T-helper 17 cell (primary cell): ENCODE results near the gene NKD1. TPM values are rescaled to one million over a fixed set of nuclear protein-coding genes. Genes with fewer than 3 reads are reported as not detected.

Experiments
- ATAC-seq: fragments of 150-1000 bp; cut with Tn5 transposase; 2 replicates; pipeline ENCODE4 v1.10.0; 2021; ENCODE audit warnings: mild to moderate bottlenecking, moderate library complexity
- DNase-seq, 3 donors: peaks; one replicate each; pipeline versions ENCODE4 v3.0.0 to v3.0.0-alpha.2; 2020 to 2021
- H3K9me3 ChIP-seq: one replicate; pipeline ENCODE4 v1.7.0; 2013; ENCODE audit warnings: low read length, mild to moderate bottlenecking; ENCODE audit not compliant: control insufficient read depth, poor library complexity, severe bottlenecking
- H3K27ac Mint-ChIP-seq: one replicate; pipeline ENCODE4 v1.8.0; 2022; ENCODE audit warnings: mild to moderate bottlenecking, moderate library complexity, mixed read lengths
- H3K27me3 Mint-ChIP-seq: one replicate; pipeline ENCODE4 v1.8.0; 2022; ENCODE audit warnings: mixed read lengths
- H3K36me3 Mint-ChIP-seq: one replicate; pipeline ENCODE4 v1.8.0; 2022; ENCODE audit warnings: low read depth, mixed read lengths
- H3K4me1 Mint-ChIP-seq: one replicate; pipeline ENCODE4 v1.8.0; 2022; ENCODE audit warnings: mild to moderate bottlenecking, mixed read lengths
- H3K4me3 Mint-ChIP-seq: one replicate; pipeline ENCODE4 v1.8.0; 2022; ENCODE audit warnings: mild to moderate bottlenecking, moderate library complexity, mixed read lengths
- total RNA-seq, 4 donors: library from RNA in 2 of 4; stranded (reverse) in 2 of 4; gene quantifications; one replicate each; pipeline ENCODE4 v1.2.3 and lab custom pipeline; 2022 to 2026

NKD1 gene
- total RNA-seq, 2 donors from 2014 or later = 1.5 to 2.8 TPM

GRCh38 chr16:50600582-50601283, 52.5 kb downstream of the NKD1 start:
- Mint-ChIP-seq H3K27ac (no peak overlapping the region), H3K36me3 (no peaks in the 10 kb centered on the region), H3K4me3 (no peak overlapping the region), H3K4me1 (peaks cover 32% of the 10 kb centered on the region), H3K27me3 (no peaks in the 10 kb centered on the region)
- ATAC-seq = no peak
- DNase-seq = no peak
- no peaks in the 10 kb centered on the region for H3K9me3 ChIP-seq

GRCh38 chr16:50601341-50601740, 53.1 kb downstream of the NKD1 start:
- Mint-ChIP-seq H3K4me1 (peaks cover 32% of the 10 kb centered on the region), H3K4me3 (no peak overlapping the region)

GRCh38 chr16:50602126-50602525, 53.9 kb downstream of the NKD1 start:
- H3K4me1 Mint-ChIP-seq = peaks cover 29% of the 10 kb centered on the region
- peak overlapping the region; percentile 89 for H3K27ac Mint-ChIP-seq
- H3K9me3 ChIP-seq = no peaks in the 10 kb centered on the region
- ATAC-seq (no peak), DNase-seq (no peak)
- H3K4me3 Mint-ChIP-seq = peak overlapping the region; percentile 77
- no peaks in the 10 kb centered on the region for H3K27me3 Mint-ChIP-seq
- H3K36me3 Mint-ChIP-seq = no peaks in the 10 kb centered on the region

More at GRCh38 chr16:50601341-50601740, 53.1 kb downstream of the NKD1 start:
- ATAC-seq (no peak), DNase-seq (no peak)
- no peaks in the 10 kb centered on the region for H3K9me3 ChIP-seq
- Mint-ChIP-seq H3K27me3 (no peaks in the 10 kb centered on the region), H3K36me3 (no peaks in the 10 kb centered on the region), H3K27ac (peak overlapping the region; percentile 89)

- Mint-ChIP-seq H3K4me1 (peaks cover 29% of the 10 kb centered on the region), H3K27me3 (no peaks in the 10 kb centered on the region), H3K4me3 (peak overlapping the region; percentile 77), H3K36me3 (no peaks in the 10 kb centered on the region), H3K27ac (peak overlapping the region; percentile 89)
- H3K9me3 ChIP-seq = no peaks in the 10 kb centered on the region
- DNase-seq (peak in 2 of 3 donors; percentile 34 to 38), ATAC-seq (peak; percentile 97)
Measured at GRCh38 chr16:50602531-50603205, 54.5 kb downstream of the NKD1 start.

- no peak for DNase-seq
- no peaks in the 10 kb centered on the region for H3K36me3 Mint-ChIP-seq
- ATAC-seq = no peak
- peaks cover 32% of the 10 kb centered on the region for H3K4me1 Mint-ChIP-seq
- H3K27ac Mint-ChIP-seq = peak overlapping the region; percentile 89
- no peaks in the 10 kb centered on the region for H3K9me3 ChIP-seq
- H3K4me3 Mint-ChIP-seq = no peak overlapping the region
- no peaks in the 10 kb centered on the region for H3K27me3 Mint-ChIP-seq
Measured at GRCh38 chr16:50603206-50604064, 55.2 kb downstream of the NKD1 start.

DNA sequence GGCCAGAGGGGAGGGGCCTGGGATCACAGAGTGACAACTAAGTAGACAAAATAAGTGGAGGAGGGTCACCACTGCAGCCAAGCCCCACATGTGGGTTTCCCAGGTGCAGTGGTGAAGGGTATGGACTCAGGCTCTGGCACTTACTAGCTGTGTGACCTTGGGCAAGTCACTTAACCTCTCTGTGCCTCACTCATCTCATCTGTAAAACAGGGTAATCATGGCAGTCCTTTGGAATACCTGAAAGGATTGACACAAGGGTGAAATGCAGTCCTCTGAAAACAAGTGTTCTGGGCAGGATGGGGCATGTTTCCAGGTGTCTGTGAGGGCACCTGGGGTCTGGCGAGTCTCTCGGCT, 55.8 kb downstream of the NKD1 start:
- Mint-ChIP-seq H3K36me3 (no peaks in the 10 kb centered on the region), H3K4me3 (no peak overlapping the region), H3K27me3 (no peaks in the 10 kb centered on the region), H3K27ac (peak overlapping the region; percentile 89), H3K4me1 (peaks cover 30% of the 10 kb centered on the region)
- no peaks in the 10 kb centered on the region for H3K9me3 ChIP-seq
- DNase-seq (no peak), ATAC-seq (no peak)

GRCh38 chr16:50604610-50605009, 56.4 kb downstream of the NKD1 start:
- ATAC-seq (no peak), DNase-seq (no peak)
- Mint-ChIP-seq H3K27me3 (no peaks in the 10 kb centered on the region), H3K36me3 (no peaks in the 10 kb centered on the region), H3K27ac (no peak overlapping the region), H3K4me1 (peaks cover 29% of the 10 kb centered on the region), H3K4me3 (no peak overlapping the region)
- no peaks in the 10 kb centered on the region for H3K9me3 ChIP-seq

GRCh38 chr16:50605733-50606430, 57.7 kb downstream of the NKD1 start:
- no peak overlapping the region for H3K27ac Mint-ChIP-seq
- no peaks in the 10 kb centered on the region for H3K36me3 Mint-ChIP-seq
- H3K4me3 Mint-ChIP-seq = no peak overlapping the region
- H3K4me1 Mint-ChIP-seq = peaks cover 27% of the 10 kb centered on the region
- ATAC-seq (no peak), DNase-seq (no peak)
- H3K9me3 ChIP-seq = no peaks in the 10 kb centered on the region
- no peaks in the 10 kb centered on the region for H3K27me3 Mint-ChIP-seq

GRCh38 chr16:50606431-50607050, 58.3 kb downstream of the NKD1 start:
- Mint-ChIP-seq H3K4me1 (peaks cover 28% of the 10 kb centered on the region), H3K4me3 (no peak overlapping the region), H3K27me3 (no peaks in the 10 kb centered on the region), H3K27ac (no peak overlapping the region), H3K36me3 (no peaks in the 10 kb centered on the region)
- no peak for DNase-seq
- ATAC-seq = no peak
- H3K9me3 ChIP-seq = no peaks in the 10 kb centered on the region

- no peak overlapping the region for H3K27ac Mint-ChIP-seq
- H3K4me1 Mint-ChIP-seq = peaks cover 28% of the 10 kb centered on the region
- H3K27me3 Mint-ChIP-seq = no peaks in the 10 kb centered on the region
- ATAC-seq (no peak), DNase-seq (no peak)
- H3K9me3 ChIP-seq = no peaks in the 10 kb centered on the region
- no peaks in the 10 kb centered on the region for H3K36me3 Mint-ChIP-seq
- no peak overlapping the region for H3K4me3 Mint-ChIP-seq
Measured at GRCh38 chr16:50607051-50607431, 58.8 kb downstream of the NKD1 start.

GRCh38 chr16:50607447-50607846, 59.3 kb downstream of the NKD1 start:
- ATAC-seq = no peak
- no peaks in the 10 kb centered on the region for H3K36me3 Mint-ChIP-seq
- H3K27ac Mint-ChIP-seq = peak overlapping the region; percentile 51
- H3K9me3 ChIP-seq = no peaks in the 10 kb centered on the region
- no peaks in the 10 kb centered on the region for H3K27me3 Mint-ChIP-seq
- DNase-seq = no peak
- H3K4me3 Mint-ChIP-seq = no peak overlapping the region
- H3K4me1 Mint-ChIP-seq = peaks cover 24% of the 10 kb centered on the region

DNA sequence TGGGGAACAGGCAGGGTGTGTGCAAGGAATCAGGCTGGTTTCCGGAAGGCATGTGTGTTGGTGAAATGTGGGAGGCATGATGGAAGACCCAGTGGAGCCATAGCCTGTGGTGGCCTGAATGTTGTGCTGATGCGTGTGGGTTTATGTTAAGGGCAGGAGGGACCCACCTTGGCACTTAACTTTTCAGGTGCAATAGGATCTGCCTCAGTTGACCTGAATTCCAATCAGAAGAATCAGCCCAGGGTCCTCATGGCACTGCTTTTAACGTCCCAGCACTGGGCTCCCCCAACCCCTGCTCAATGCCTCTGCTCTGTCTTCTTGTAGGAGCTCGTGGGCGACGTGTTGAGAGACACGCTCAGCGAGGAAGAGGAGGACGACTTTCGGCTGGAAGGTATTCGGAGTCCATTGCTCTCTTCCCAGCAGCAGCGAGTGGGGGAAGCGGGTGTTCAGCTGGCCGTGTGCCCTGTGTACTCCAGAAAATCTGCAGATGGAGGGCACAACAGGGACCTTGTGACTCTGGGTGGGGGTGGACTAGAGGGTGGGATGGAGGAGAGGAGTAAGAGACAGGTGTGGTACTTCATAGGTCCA, 59.9 kb downstream of the NKD1 start:
- ATAC-seq (no peak), DNase-seq (no peak)
- Mint-ChIP-seq H3K36me3 (no peaks in the 10 kb centered on the region), H3K27ac (peak overlapping the region; percentile 51), H3K4me3 (no peak overlapping the region), H3K27me3 (no peaks in the 10 kb centered on the region), H3K4me1 (peaks cover 19% of the 10 kb centered on the region)
- no peaks in the 10 kb centered on the region for H3K9me3 ChIP-seq
